Body of pancreas (tissue), 4 donors: Measurements from ENCODE around the gene DDX43.

ENCODE experiments used
- POLR2A ChIP-seq, 3 donors: fragments of 450-650 bp; IDR thresholded peaks; one replicate each; pipeline ENCODE4 v1.6.1; 2016; ENCODE audit warnings: antibody characterized with exemption in 3 of 3, mild to moderate bottlenecking in 2 of 3
- TF ChIP-seq, protein P1 (sequence below), 7 experiments: fragments of 450-650 bp in 4 of 7; fragments of 200-600 bp in 3 of 7; sonication (generic) in 3 of 7; IDR thresholded peaks; one replicate each; pipeline ENCODE4 v1.5.1; 2016 to 2019; ENCODE audit warnings: antibody characterized with exemption in 7 of 7

DNA sequence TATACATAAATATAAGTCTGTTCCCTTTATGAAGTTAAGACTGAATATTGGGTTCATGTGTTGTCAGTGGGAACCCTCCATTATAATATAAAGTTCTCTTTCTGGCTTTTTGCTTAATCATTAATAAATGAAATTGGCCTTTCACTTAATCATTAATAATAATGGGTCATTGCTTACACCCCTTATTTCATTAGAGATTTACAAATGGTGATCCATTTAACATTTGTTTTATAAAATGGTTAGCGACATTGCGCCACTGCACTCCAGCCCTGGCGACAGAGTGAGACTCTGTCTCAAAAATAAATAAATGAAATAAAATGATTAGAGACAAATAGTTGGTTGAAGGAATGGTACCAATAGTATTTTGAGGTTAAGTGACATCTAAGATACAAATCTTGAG lies 18.5 kb downstream of the DDX43 start:
- TF ChIP-seq, protein P1, sequence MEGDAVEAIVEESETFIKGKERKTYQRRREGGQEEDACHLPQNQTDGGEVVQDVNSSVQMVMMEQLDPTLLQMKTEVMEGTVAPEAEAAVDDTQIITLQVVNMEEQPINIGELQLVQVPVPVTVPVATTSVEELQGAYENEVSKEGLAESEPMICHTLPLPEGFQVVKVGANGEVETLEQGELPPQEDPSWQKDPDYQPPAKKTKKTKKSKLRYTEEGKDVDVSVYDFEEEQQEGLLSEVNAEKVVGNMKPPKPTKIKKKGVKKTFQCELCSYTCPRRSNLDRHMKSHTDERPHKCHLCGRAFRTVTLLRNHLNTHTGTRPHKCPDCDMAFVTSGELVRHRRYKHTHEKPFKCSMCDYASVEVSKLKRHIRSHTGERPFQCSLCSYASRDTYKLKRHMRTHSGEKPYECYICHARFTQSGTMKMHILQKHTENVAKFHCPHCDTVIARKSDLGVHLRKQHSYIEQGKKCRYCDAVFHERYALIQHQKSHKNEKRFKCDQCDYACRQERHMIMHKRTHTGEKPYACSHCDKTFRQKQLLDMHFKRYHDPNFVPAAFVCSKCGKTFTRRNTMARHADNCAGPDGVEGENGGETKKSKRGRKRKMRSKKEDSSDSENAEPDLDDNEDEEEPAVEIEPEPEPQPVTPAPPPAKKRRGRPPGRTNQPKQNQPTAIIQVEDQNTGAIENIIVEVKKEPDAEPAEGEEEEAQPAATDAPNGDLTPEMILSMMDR (IDR thresholded peaks at IDR 0.05) = no peak
- no peak for TF ChIP-seq POLR2A (IDR thresholded peaks at IDR 0.05)
